HEK293T (cell line): ENCODE data around the gene FIGNL2.

Source experiments
- ARNT ChIP-seq: fragments of 450-650 bp; IDR thresholded peaks from 2 replicates; pipeline ENCODE4 v1.6.1; 2017; ENCODE audit warnings: mild to moderate bottlenecking
- BHLHE40 ChIP-seq: fragments of 450-650 bp; IDR thresholded peaks from 2 replicates; pipeline ENCODE4 v1.6.1; 2016; ENCODE audit warnings: mild to moderate bottlenecking, moderate library complexity, borderline replicate concordance
- CTBP1 ChIP-seq: fragments of 450-650 bp; IDR thresholded peaks from 2 replicates; pipeline ENCODE4 v1.6.1; 2016; ENCODE audit warnings: borderline replicate concordance
- ELF4 ChIP-seq: fragments of 450-650 bp; IDR thresholded peaks from 2 replicates; pipeline ENCODE4 v1.6.1; 2017; ENCODE audit warnings: antibody characterized with exemption
- FOXA1 ChIP-seq: fragments of 450-650 bp; IDR thresholded peaks from 2 replicates; pipeline ENCODE4 v1.6.1; 2016; ENCODE audit warnings: mild to moderate bottlenecking
- FOXK2 ChIP-seq: fragments of 450-650 bp; IDR thresholded peaks from 2 replicates; pipeline ENCODE4 v1.6.1; 2016; ENCODE audit warnings: mild to moderate bottlenecking
- FOXM1 ChIP-seq: fragments of 450-650 bp; IDR thresholded peaks from 2 replicates; pipeline ENCODE4 v1.6.1; 2017; ENCODE audit warnings: mild to moderate bottlenecking, borderline replicate concordance
- HDGF ChIP-seq: fragments of 450-650 bp; IDR thresholded peaks from 2 replicates; pipeline ENCODE4 v1.6.1; 2017; ENCODE audit warnings: antibody characterized with exemption, borderline replicate concordance
- LEF1 ChIP-seq: fragments of 450-650 bp; IDR thresholded peaks from 2 replicates; pipeline ENCODE4 v1.6.1; 2017; ENCODE audit warnings: mild to moderate bottlenecking, borderline replicate concordance
- NFRKB ChIP-seq: fragments of 450-650 bp; IDR thresholded peaks from 2 replicates; pipeline ENCODE4 v1.6.1; 2016; ENCODE audit warnings: mild to moderate bottlenecking, moderate library complexity
- SP1 ChIP-seq: fragments of 450-650 bp; IDR thresholded peaks from 2 replicates; pipeline ENCODE4 v1.6.1; 2017
- TARDBP ChIP-seq: fragments of 450-650 bp; IDR thresholded peaks from 2 replicates; pipeline ENCODE4 v1.6.1; 2016
- ZNF384 ChIP-seq: fragments of 450-650 bp; IDR thresholded peaks from 2 replicates; pipeline ENCODE4 v1.6.1; 2016
- TF ChIP-seq, protein P1 (sequence below): fragments of 450-650 bp; IDR thresholded peaks from 2 replicates; pipeline ENCODE4 v1.6.1; 2016

- TF ChIP-seq FOXA1 (no peak), FOXK2 (no peak), FOXM1 (no peak), SP1 (no peak), TARDBP (no peak), ELF4 (no peak), HDGF (no peak), LEF1 (no peak), NFRKB (no peak), BHLHE40 (no peak), ZNF384 (no peak), CTBP1 (no peak), ARNT (no peak)
- TF ChIP-seq, protein P1, sequence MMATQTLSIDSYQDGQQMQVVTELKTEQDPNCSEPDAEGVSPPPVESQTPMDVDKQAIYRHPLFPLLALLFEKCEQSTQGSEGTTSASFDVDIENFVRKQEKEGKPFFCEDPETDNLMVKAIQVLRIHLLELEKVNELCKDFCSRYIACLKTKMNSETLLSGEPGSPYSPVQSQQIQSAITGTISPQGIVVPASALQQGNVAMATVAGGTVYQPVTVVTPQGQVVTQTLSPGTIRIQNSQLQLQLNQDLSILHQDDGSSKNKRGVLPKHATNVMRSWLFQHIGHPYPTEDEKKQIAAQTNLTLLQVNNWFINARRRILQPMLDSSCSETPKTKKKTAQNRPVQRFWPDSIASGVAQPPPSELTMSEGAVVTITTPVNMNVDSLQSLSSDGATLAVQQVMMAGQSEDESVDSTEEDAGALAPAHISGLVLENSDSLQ = no peak
Measured at GRCh38 chr12:51845482-51845881, 3.0 kb downstream of the FIGNL2 start.
